GM12878 (cell line): ENCODE results near the gene HSF4. TPM values are rescaled to one million over a fixed set of nuclear protein-coding genes. Genes with fewer than 3 reads are reported as not detected.

ENCODE experiments used
- ATF2 ChIP-seq: IDR thresholded peaks from 2 replicates; pipeline ENCODE4 v1.6.1; 2012; ENCODE audit warnings: low read length, inconsistent platforms
- ATF7 ChIP-seq: fragments of 450-650 bp; IDR thresholded peaks from 2 replicates; pipeline ENCODE4 v1.6.1; 2016; ENCODE audit warnings: low read depth, mild to moderate bottlenecking
- BCLAF1 ChIP-seq: fragments of 450-650 bp; IDR thresholded peaks from 2 replicates; pipeline ENCODE4 v1.6.1; 2017; ENCODE audit warnings: antibody characterized with exemption, mild to moderate bottlenecking, moderate library complexity
- CHD2 ChIP-seq: IDR thresholded peaks from 2 replicates; pipeline ENCODE4 v1.6.1; 2011; ENCODE audit warnings: low read depth, low read length, improper control_type of control experiment, borderline replicate concordance
- CREM ChIP-seq: IDR thresholded peaks from 2 replicates; pipeline ENCODE4 v1.6.1; 2014; ENCODE audit warnings: antibody characterized with exemption, low read depth
- EZH2 ChIP-seq: IDR thresholded peaks from 2 replicates; pipeline ENCODE4 v1.6.1; 2012; ENCODE audit warnings: low read depth, mild to moderate bottlenecking, control low read depth, inconsistent platforms, low read length, borderline replicate concordance; ENCODE audit not compliant: control insufficient read depth
- MEF2A ChIP-seq: IDR thresholded peaks from 2 replicates; pipeline ENCODE4 v1.6.1; 2011; ENCODE audit warnings: low read depth, mild to moderate bottlenecking, low read length, moderate library complexity; ENCODE audit not compliant: insufficient read depth
- MEF2B ChIP-seq: fragments of 450-650 bp; IDR thresholded peaks from 2 replicates; pipeline ENCODE4 v1.6.1; 2018; ENCODE audit warnings: mild to moderate bottlenecking, moderate library complexity; ENCODE audit not compliant: partially characterized antibody, poor library complexity, severe bottlenecking
- MXI1 ChIP-seq: fragments of 150-350 bp; IDR thresholded peaks from 2 replicates; pipeline ENCODE4 v1.6.1; 2011; ENCODE audit warnings: low read depth, mild to moderate bottlenecking, inconsistent platforms, low read length, improper control_type of control experiment
- NBN ChIP-seq: fragments of 450-650 bp; IDR thresholded peaks from 2 replicates; pipeline ENCODE4 v1.6.1; 2016
- RAD21 ChIP-seq: IDR thresholded peaks from 2 replicates; pipeline ENCODE4 v1.6.1; 2011; ENCODE audit warnings: mild to moderate bottlenecking, low read depth, low read length, moderate library complexity; ENCODE audit not compliant: insufficient read depth
- RAD51 ChIP-seq: fragments of 450-650 bp; IDR thresholded peaks from 2 replicates; pipeline ENCODE4 v1.6.1; 2016; ENCODE audit warnings: moderate library complexity, mild to moderate bottlenecking, inconsistent platforms
- RB1 ChIP-seq: fragments of 450-650 bp; formaldehyde crosslinking; IDR thresholded peaks from 2 replicates; pipeline ENCODE4 v1.6.1; 2017; ENCODE audit warnings: mild to moderate bottlenecking, borderline replicate concordance
- RUNX3 ChIP-seq: IDR thresholded peaks from 2 replicates; pipeline ENCODE4 v1.6.1; 2012; ENCODE audit warnings: low read length, inconsistent platforms
- SPI1 ChIP-seq: IDR thresholded peaks from 2 replicates; pipeline ENCODE4 v1.6.1; 2011; ENCODE audit warnings: low read depth, mild to moderate bottlenecking, low read length, moderate library complexity, borderline replicate concordance; ENCODE audit not compliant: insufficient read depth
- ZBTB11 ChIP-seq: fragments of 450-650 bp; formaldehyde crosslinking; IDR thresholded peaks from 2 replicates; pipeline ENCODE4 v1.5.0; 2022; ENCODE audit warnings: mild to moderate bottlenecking, missing genetic modification characterization
- ZNF384 ChIP-seq: IDR thresholded peaks from 2 replicates; pipeline ENCODE4 v1.6.1; 2012; ENCODE audit warnings: low read depth, mild to moderate bottlenecking, low read length, improper control_type of control experiment, borderline replicate concordance
- polyA plus RNA-seq, 11 experiments: library from polyadenylated mRNA; depleted of rRNA in 4 of 11; unstranded in 6 of 11; stranded (reverse) in 5 of 11; fragments of >200 nt; fragmentation: Nextera tagmentation in 4 of 11; fragmentation: Illumina TruSeq in 1 of 11; extraction: Ambion mirVana in 4 of 11; extraction: Trizol in 1 of 11; gene quantifications; 1 replicate in 1 of 11; 2 replicates in 10 of 11; pipeline versions ENCODE4 v1.2.1 to v1.2.3, GENCODE V29; 2011 to 2016; ENCODE audit warnings: inconsistent platforms in 2 of 11, missing spikeins in 2 of 11, low read depth in 1 of 11
- total RNA-seq, 4 experiments: library from RNA; depleted of rRNA in 3 of 4; stranded (reverse); fragments of >200 nt in 3 of 4; fragmentation: Illumina TruSeq in 1 of 4; extraction: Trizol in 1 of 4; gene quantifications; 2 replicates each; pipeline versions ENCODE4 v1.2.1 to v1.2.3, GENCODE V29; 2013 to 2021
- TF ChIP-seq, protein P1 (sequence below): IDR thresholded peaks from 2 replicates; pipeline ENCODE4 v1.6.1; 2011; ENCODE audit warnings: borderline replicate concordance, low read depth, mild to moderate bottlenecking, moderate library complexity, mixed read lengths, low read length; ENCODE audit not compliant: insufficient read depth; ENCODE audit errors: extremely low read length
- TF ChIP-seq, protein P2 (sequence below): IDR thresholded peaks from 2 replicates; pipeline ENCODE4 v1.6.1; 2012; ENCODE audit warnings: low read depth, low read length, improper control_type of control experiment

HSF4 gene
- total and polyA plus RNA-seq, 10 of the 15 experiments (the other 5 are each of a cell fraction or from before 2014, with no cell fraction given), result 0.31 to 9.9 (median 2.6) TPM; not detected in 1

GRCh38 chr16:67173808-67174705, 9.5 kb downstream of the HSF4 start (continued):
- TF ChIP-seq, protein P1, sequence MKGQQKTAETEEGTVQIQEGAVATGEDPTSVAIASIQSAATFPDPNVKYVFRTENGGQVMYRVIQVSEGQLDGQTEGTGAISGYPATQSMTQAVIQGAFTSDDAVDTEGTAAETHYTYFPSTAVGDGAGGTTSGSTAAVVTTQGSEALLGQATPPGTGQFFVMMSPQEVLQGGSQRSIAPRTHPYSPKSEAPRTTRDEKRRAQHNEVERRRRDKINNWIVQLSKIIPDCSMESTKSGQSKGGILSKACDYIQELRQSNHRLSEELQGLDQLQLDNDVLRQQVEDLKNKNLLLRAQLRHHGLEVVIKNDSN, result peak; percentile 53
- TF ChIP-seq SPI1, result peak; percentile 74
- TF ChIP-seq, protein P2, sequence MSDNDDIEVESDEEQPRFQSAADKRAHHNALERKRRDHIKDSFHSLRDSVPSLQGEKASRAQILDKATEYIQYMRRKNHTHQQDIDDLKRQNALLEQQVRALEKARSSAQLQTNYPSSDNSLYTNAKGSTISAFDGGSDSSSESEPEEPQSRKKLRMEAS, result peak; percentile 84
- TF ChIP-seq MEF2A, result no peak
- TF ChIP-seq CHD2, result no peak
- TF ChIP-seq NBN, result 0 out of 2 replicates have a peak, but pooled peaks have one; percentile 27
- peak; percentile 57; the same call in 1 of the 2 replicates for TF ChIP-seq RB1
- TF ChIP-seq ZNF384, result no peak
- TF ChIP-seq ZBTB11 (CRISPR knock-in tag), result no peak
- no peak for TF ChIP-seq EZH2
- TF ChIP-seq ATF7, result peak; percentile 38; the same call in 1 of the 2 replicates
- peak; percentile 22; the same call in 1 of the 2 replicates for TF ChIP-seq CREM
- TF ChIP-seq MXI1, result no peak; the same call in none of the 2 replicates
- TF ChIP-seq BCLAF1, result no peak
- TF ChIP-seq RUNX3, result peak; percentile 76
- peak; percentile 37 for TF ChIP-seq MEF2B
- no peak for TF ChIP-seq RAD51
- no peak for TF ChIP-seq ATF2
- TF ChIP-seq RAD21, result no peak
